ENCODE measurements around the gene ABCC1. TPM values are rescaled to one million over a fixed set of nuclear protein-coding genes. Genes with fewer than 3 reads are reported as not detected.

Gene ABCC1
- total and polyA plus RNA-seq, 2 of the 8 experiments (the other 6 are each of a cell fraction or from before 2014, with no cell fraction given), result 42.6 to 66.8 TPM

GRCh38 chr16:16052916-16053315, 103.5 kb downstream of the ABCC1 start:
- H4K5ac ChIP-seq (ENCODE audit: insufficient read length, low read depth, low read length), result no peak overlapping the region
- no peaks in the 10 kb centered on the region for H3K9me3 ChIP-seq (ENCODE audit: insufficient read depth in 2 of 2, low read depth in 1 of 2, low read length in 1 of 2)
- FAIRE-seq (no peak), DNase-seq (ENCODE audit: low read depth in 1 of 2, low spot score in 2 of 2) (no peak)
- H2AK5ac ChIP-seq (ENCODE audit: low read depth, low read length), result no peak overlapping the region
- no peaks in the 10 kb centered on the region for H3K4me1 ChIP-seq (replicated peaks in 1 of 4; ENCODE audit: control insufficient read depth in 3 of 4, insufficient read depth in 4 of 4, low read length in 3 of 4)
- no peaks in the 10 kb centered on the region for H3K27me3 ChIP-seq (replicated peaks in 1 of 4; ENCODE audit: control insufficient read depth in 3 of 4, extremely low read depth in 1 of 4, insufficient read depth in 3 of 4, low read length in 3 of 4)
- H2BK20ac ChIP-seq (ENCODE audit: low read length), result no peak overlapping the region
- H3K56ac ChIP-seq (replicated peaks; ENCODE audit: insufficient read length, low read depth, low read length), result no peak overlapping the region
- no peaks in the 10 kb centered on the region; the same call in 1 of the 2 replicates for H3K79me1 ChIP-seq (ENCODE audit: low read depth, low read length)
- H3K9ac ChIP-seq (replicated peaks in 1 of 4; ENCODE audit: extremely low read depth in 1 of 4, low read depth in 3 of 4, low read length in 3 of 4), result no peak overlapping the region
- no peak overlapping the region for H3K18ac ChIP-seq (ENCODE audit: extremely low read depth, low read length)
- no peak overlapping the region for H3K4ac ChIP-seq (replicated peaks; ENCODE audit: insufficient read length, low read depth, low read length)
- no peaks in the 10 kb centered on the region for H3K79me2 ChIP-seq (ENCODE audit: control insufficient read depth in 1 of 2, insufficient read depth in 2 of 2, low read length in 2 of 2)
- 91% methylated on average over 3 of the region's 3 CpGs; no CpG with 5 or more reads in 1 of the 2 experiments for WGBS, 2 experiments (ENCODE audit: extremely low coverage in 1 of 2, insufficient coverage in 1 of 2, insufficient read length in 1 of 2, insufficient replicate concordance in 2 of 2, low coverage in 1 of 2, low lambda C conversion rate in 2 of 2, missing lambda C conversion rate in 1 of 2)
- H3K23ac ChIP-seq (ENCODE audit: insufficient read length), result no peak overlapping the region
- H3K27ac ChIP-seq (ENCODE audit: low read depth, low read length), result no peak overlapping the region
- no peak overlapping the region for H2BK12ac ChIP-seq (ENCODE audit: low read depth, low read length)
- POLR2A ChIA-PET (ENCODE audit: partially characterized antibody), result interaction anchor here (1.1 to 1.4 kb wide), 2 partner anchors 9 to 12 kb away, joined by 4 to 6 read pairs; no protein-coding TSS in a partner anchor
- H2AFZ ChIP-seq (ENCODE audit: low read length), result no peak overlapping the region
- H2BK15ac ChIP-seq (ENCODE audit: low read length), result no peak overlapping the region
- H4K20me1 ChIP-seq (replicated peaks in 1 of 2; ENCODE audit: control insufficient read depth in 1 of 2, insufficient read depth in 2 of 2, low read length in 2 of 2), result peaks cover 0 to 2% of the 10 kb centered on the region in 2 experiments
- no peak overlapping the region for H3K4me3 ChIP-seq (ENCODE audit: extremely low read depth in 1 of 4, insufficient read depth in 2 of 4, low read depth in 3 of 4, low read length in 4 of 4)
- H3K36me3 ChIP-seq (ENCODE audit: control insufficient read depth in 2 of 4, insufficient read depth in 4 of 4, low read length in 3 of 4), result peaks cover 10 to 66% (median 36%) of the 10 kb centered on the region in 4 experiments; a peak in 7 of 8 replicates
- CTCF ChIA-PET (ENCODE audit: partially characterized antibody), result interaction anchor here (0.9 to 1.0 kb wide), 3 partner anchors 10 to 33 kb away, joined by 3 to 4 read pairs (median 3); no protein-coding TSS in a partner anchor
- H3K23me2 ChIP-seq (ENCODE audit: low read depth, low read length), result no peaks in the 10 kb centered on the region
- H2BK5ac ChIP-seq (ENCODE audit: low read depth, low read length), result no peak overlapping the region
- H2BK120ac ChIP-seq (replicated peaks; ENCODE audit: low read depth, low read length), result no peak overlapping the region
- no peak overlapping the region for H4K91ac ChIP-seq (replicated peaks; ENCODE audit: insufficient read length, low read length)
- H4K8ac ChIP-seq (ENCODE audit: extremely low read depth, insufficient read depth, low read length), result no peak overlapping the region
- H3K14ac ChIP-seq (ENCODE audit: insufficient read length), result no peak overlapping the region
- H3K4me2 ChIP-seq (ENCODE audit: insufficient read depth in 1 of 2, low read depth in 2 of 2, low read length in 2 of 2), result no peak overlapping the region
- TF ChIP-seq TCF12 (IDR thresholded peaks at IDR 0.05; ENCODE audit: low read depth, low read length) (no peak), HDAC6 (IDR thresholded peaks at IDR 0.05; ENCODE audit: low read depth, low read length) (no peak), RNF2 (IDR thresholded peaks at IDR 0.05; ENCODE audit: borderline replicate concordance, low read depth, low read length, missing control alignments, poor library complexity, severe bottlenecking) (no peak), CEBPB (IDR thresholded peaks at IDR 0.05; ENCODE audit: low read depth, low read length) (no peak), POU5F1 (IDR thresholded peaks at IDR 0.05; ENCODE audit: low read depth, low read length) (no peak), BRCA1 (IDR thresholded peaks at IDR 0.05; ENCODE audit: low read depth, low read length) (no peak), EZH2 (IDR thresholded peaks at IDR 0.05; ENCODE audit: low read depth, low read length, severe bottlenecking) (no peak), JUND (IDR thresholded peaks at IDR 0.05; ENCODE audit: low read length) (no peak), RFX5 (IDR thresholded peaks at IDR 0.05; ENCODE audit: borderline replicate concordance, low read depth, low read length) (no peak), KDM1A (IDR thresholded peaks at IDR 0.05; ENCODE audit: borderline replicate concordance, low read length) (no peak), YY1 (IDR thresholded peaks at IDR 0.05; ENCODE audit: low read depth, low read length) (no peak), SIN3A (conservative IDR thresholded peaks at IDR 0.05 in 1 of 2, IDR thresholded peaks at IDR 0.05 in 1 of 2; ENCODE audit: low read depth in 1 of 2, low read length in 2 of 2) (no peak), TBP (IDR thresholded peaks at IDR 0.05; ENCODE audit: low read depth, low read length) (no peak), RBBP5 (IDR thresholded peaks at IDR 0.05; ENCODE audit: borderline replicate concordance, low read depth, low read length) (no peak)
